GM19324 (cell line): ENCODE measurements around the gene PMEPA1.

Experiments used
- ATAC-seq: cut with Tn5 transposase; IDR thresholded peaks from one replicate; pipeline ENCODE4 v1.9.1; 2021; ENCODE audit warnings: mild to moderate bottlenecking, moderate library complexity; ENCODE audit not compliant: unreplicated experiment, low FRiP score

The PMEPA1 gene

DNA sequence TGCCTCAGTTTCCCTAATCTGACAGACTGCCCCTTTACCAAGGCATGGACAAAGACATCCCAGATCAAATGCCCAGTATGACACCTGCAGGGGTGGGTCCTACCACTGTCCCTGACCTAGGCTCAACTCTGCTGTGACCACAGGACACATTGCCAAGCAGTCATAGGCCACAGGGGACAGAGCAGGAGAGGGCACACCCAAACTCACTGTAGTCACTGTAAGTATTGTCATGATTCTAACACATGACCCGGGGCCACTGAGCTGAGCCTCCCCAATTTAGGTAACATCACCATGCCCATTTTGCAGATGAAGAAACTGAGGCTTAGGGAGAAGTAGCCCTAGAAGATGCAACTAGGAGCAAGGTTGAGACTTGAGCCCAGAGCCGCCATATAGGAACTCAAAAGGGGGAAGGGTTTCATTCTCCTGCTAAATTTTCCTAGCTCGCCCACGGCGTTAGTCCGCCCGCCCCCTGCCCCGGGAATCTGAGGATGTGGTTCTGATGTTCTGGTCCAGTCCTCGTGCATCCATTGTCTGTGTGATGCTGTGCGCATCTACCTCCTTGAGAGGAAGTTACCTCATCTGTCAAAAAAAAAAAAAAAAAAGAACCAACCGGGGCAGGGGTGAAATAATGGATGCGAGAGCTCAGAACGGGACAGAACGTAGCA lies 44.8 kb downstream of the PMEPA1 start:
- ATAC-seq = no peak

DNA sequence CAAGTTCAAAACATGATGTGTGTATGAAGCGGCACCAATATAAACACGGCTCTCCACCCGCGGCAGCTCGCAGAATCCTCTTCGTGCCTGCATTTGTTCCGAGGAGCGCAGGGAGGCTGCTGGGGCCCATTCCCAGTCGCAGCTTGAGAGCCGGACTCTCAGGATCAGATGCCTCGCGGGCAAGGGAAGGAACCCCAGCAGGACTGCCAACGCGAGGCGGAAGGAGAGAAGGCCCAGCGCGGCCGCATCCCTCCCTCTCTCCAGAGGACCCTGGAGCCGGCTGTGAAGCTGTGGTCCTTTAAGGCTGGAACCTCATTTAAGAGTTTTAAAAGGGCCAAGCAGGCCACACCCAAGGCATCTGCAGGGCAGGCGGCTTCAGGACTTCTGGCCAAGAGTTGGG lies 45.3 kb downstream of the PMEPA1 start:
- ATAC-seq = no peak

DNA sequence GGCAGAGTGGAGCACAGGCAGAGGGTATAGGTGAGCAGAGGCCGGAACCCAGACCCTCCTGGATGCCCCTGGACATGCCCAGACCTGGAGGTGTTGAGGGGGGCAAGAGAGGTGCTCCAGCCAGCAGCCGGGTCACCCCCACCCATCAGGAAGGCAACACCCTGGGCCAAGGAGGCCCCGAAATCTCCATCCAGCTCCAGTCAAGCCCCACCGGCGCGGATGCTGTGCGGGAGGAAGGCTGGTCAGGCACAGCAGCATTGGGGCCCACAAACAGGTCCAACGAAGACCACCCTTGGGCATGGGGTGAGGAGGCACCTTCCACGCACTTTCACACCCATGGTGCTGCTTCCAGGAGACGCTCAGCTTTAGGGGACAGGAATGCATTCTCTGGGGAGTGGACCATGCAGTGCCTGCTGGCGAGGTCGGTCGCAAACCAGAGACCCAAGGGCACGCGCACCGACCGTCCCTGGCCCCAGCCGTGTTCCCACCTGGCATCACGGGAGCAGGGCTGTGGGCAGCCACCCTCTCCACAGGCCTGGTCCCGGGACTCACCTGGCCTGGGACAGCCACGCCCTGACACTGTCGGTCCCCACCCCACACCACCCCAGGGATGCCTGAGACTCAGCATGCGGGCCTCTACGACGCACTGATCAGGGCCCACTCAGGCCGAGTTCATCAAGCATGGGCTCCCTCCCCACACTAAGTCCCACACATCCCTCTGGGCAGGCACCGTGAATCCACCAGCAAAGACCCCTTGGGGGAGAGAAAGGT lies 45.9 kb downstream of the PMEPA1 start:
- ATAC-seq = no peak

DNA sequence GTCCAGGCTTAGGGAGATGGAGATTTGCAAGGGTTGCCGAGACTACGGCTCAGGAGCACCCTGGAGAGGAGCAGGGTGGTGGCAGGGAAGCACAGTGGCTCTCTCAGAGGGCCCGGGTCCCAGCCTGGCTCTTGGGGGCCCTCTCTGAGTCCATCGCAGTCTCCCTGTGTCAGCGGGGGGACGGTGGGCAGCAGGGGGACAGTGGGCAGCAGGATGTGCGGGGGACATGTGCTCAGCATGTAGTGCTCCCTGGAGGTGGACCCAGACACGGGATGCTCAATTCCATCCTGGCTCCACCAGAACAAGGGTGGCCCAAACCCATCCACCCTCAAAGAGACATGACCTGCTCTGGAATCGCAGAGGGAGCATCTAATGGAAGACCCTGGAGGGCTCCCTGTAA lies 46.6 kb downstream of the PMEPA1 start:
- no peak for ATAC-seq

DNA sequence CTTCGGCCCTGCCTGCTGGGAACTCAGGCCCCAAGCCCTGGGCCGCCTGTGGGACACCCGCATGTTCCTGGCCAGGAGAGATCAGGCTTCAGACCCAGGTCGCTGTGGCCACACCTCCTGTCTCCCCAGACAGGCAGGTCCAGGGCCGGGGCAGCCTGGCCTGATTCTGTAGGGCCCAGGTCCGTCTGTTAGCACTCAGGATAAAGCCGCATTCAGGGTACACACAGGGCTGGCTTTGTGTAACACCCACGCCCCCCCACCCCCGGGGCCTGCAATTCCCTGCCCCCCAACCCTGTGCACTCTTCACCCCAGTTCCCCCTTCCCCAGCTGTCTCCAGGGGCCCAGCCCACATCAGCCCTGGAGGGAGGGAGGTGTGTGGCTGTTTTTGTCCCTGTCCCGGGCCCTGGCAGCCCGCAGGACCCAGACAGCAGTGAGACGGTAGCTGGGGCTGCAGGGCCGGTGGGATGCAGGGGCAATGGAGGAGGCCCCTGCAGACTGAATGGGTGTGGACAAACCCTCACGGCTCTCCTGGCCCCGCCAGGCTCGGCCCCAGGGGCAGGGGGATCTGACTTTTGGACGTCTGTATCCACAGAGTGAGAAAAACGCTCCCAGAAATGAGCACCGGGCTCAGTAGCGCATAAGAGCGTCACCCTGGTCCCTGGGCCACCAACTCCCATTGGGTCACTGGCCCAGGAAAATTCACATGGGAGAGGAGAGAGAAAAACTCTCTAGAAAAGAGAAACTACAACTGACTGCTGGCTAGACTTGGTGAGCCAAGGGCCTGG lies 47.2 kb downstream of the PMEPA1 start:
- ATAC-seq = no peak

DNA sequence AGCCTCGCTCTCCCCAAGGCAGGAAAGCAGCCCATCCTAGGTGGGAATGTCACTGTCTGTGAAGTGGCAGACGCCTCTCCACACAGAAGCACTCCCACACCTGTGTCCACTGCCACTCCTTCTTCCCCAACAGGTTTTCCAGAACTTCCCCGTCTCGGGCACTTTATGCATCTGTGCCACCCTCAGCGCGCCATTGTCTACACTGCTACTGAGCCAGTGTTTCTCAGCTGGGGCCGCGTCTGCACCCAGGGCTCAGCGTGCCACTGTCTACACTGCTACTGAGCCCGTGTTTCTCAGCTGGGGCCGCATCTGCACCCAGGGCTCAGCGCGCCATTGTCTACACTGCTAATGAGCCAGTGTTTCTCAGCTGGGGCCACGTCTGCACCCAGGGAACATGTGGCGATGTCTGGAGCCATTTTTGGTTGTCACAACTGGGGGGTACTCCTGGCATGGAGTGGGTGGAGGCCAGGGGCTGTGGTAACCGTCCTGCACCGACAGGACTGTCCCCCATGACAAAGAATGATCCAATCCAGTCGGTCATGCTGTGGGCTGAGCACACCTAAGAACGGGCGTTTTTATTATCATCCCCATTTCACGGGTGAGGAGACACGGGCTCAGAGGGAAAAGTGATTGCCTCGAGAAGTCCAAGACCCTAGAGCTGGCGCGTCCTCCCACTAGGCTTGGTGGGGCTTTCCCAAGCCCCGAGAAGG lies 47.9 kb downstream of the PMEPA1 start:
- no peak for ATAC-seq

DNA sequence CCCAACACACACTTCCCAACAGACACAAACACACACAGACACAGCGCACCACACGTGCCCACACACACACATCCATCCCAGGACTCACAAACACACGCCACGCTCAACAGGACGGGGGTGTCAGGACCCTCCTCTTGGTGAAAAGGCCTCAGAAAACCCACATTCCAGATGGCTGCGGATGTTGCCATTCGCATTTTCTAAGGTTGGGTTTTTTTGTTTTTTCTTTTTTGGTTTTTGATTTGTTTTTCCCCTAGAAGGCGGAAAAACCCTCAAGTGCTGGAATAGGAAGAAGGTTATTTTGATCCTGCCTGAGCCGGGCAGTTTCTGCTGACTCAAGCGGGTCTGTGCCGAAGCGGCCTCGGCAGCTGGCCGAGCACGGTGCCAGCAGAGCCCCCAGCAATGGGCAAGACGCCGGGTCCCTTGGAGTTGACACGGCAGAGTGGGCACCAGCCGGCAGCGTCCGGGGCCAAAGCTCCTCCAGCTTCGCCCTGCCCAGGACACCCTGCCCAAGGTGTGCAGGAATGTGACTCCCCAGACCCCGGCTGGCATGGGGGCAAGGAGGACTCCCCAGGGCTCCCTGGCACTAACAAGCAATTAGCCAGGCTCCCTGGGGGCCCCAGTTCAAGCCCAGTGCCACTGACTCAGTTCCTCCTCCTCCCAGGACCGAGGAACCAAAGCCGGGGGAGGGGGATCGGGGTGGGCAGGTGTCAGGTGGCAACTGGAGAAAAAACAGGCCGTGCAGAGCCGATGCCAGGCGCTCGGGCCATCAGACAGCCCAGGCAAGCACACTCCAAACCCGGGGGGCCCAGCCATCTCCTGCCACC lies 48.7 kb downstream of the PMEPA1 start:
- no peak for ATAC-seq

DNA sequence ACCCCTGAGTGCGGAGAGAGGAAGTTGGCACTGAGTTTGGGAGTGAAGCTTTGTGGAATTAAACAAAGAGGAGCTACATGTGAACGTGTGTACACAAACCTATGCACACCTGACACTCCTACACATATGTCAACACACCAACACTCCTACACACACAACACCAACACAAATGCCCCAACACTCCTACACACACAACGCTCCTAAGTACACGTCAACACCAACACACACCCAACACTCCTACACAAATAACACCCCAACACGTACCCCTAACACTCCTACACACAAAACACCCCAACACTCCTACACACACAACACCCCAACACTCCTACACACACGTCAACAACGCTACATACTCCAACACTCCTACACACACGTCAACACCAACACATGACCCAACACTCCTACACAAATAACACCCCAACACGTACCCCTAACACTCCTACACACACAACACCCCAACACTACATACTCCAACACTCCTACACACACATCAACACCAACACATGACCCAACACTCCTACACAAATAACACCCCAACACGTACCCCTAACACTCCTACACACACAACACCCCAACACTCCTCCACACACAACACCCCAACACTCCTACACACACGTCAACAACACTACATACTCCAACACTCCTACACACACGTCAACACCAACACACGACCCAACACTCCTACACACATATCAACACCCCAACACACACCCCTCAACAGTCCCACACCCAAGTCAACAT lies 49.5 kb downstream of the PMEPA1 start:
- ATAC-seq = no peak

DNA sequence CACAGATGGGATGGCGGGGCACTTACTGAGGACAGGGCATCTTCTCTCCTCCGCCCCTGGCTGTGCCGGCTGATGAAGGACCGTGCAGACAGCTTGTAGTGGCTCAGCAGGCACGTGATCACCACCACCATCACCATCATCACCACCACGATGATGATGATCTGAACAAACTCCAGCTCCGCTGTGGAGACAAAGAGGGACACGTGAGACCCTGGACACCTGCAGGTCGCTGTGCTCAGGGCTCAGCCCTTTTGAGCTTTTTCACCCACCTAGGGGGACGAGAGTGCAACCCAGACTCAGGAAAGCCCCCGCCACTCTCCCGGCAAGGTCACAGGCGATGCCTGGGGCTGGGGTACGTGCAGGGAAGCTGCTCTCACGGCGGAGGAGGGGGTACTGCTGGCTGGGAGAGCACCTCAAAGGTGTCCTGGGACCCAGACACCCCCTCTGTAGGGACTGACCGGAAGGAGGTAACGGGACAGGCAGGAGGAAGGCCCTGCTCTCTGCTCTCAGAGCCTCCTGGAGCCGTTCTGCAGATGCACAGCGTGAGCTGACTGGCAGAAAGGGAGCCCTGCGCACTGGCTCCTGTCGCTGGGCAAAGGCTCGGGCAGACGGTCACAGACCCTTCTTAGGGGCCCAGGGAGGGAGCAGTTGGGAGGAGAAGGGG lies 50.2 kb downstream of the PMEPA1 start:
- no peak for ATAC-seq

DNA sequence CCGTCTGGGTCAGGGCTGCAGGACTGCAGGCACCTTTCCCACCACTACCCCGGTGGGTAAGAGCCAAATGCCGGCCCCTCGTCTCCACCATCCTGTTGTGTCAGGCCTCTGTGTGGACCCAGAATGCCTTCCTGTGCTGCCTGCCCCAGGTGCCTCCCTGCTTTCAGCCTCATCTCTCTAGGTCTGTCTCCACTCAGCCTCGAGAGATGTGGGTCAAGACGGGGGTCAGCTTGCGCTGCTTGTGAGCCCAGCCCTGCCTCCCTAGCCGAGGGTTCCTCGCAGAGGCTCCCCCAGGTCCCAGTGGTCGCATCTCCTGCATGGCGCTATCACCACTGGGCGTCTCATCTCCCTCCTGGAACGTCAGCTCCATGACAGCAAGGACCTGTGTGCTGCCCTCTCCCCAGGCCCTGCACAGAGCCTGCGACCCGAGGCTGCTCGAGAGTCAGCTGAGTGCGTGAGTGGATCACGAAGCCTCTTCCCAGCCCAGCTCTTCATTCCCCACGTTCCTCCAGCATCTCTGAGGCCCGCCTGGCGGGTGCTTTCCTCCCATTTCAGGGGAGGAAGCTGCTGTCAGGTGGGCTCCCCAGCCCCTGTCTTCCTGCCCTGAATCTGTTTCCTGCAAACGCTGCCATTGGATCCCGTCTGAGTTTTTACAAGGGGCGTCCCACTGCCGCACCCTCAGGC lies 50.8 kb downstream of the PMEPA1 start:
- ATAC-seq = no peak

DNA sequence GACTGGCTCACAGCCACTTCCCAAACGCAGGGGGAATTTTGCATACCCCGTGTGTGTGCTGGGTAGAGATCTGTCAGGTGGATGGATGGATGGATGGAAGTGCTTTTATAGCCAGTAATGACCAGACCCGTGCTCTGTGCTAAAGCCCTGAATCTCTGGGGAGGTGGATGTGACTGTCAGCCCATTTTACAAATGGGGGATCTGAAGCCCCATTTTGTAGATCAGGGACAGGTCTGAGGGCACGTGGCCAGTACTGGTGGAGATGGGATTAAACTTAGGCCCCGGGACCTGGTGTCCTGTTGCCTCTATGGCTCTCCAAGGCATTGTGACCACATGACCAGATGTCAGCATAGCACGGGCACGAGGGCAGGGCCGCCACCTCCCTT lies 51.4 kb downstream of the PMEPA1 start:
- no peak for ATAC-seq

DNA sequence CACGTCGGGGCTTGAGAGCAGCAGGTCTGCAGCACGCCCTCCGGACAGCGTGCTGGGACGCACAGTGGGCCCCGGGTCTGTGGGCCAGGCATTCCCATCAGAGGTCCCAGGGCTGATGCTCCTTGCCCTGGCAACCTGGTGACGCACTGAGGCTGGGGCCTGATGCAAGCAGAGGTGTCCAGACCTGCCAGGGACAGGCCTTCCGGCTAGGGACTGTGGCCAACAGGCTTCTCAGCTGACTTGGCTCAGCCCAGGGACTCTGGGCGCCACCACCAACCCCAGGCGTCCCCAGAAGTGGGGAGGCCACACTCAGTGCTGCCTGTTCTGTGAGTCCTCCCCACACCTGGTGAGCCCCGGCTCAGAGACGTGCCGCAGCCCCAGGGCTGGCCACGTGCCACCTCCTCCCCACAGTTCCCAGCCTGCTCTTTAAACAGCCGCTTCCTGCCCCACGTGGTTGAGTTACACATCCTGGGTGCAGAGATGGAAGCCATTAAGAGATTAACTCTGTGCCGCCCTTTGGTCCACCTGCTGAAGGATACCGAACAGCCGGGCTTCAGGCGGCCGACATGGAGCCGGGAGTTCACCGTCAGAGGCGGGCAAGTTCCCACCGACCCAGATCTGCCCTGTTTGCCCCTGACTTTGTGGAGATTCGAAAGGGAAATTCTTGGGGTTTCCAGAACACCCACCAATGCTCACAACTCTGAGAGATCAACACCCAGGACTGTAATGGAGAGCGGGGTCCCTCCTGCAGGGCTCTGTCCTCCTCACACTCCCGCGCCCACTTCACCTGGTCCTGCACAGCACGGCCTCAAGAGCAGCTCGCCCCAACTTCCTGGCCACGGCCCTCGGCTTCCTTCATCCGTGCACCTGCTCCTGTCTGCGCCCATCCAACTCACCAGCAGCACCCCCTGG lies 52.0 kb downstream of the PMEPA1 start:
- ATAC-seq = no peak

DNA sequence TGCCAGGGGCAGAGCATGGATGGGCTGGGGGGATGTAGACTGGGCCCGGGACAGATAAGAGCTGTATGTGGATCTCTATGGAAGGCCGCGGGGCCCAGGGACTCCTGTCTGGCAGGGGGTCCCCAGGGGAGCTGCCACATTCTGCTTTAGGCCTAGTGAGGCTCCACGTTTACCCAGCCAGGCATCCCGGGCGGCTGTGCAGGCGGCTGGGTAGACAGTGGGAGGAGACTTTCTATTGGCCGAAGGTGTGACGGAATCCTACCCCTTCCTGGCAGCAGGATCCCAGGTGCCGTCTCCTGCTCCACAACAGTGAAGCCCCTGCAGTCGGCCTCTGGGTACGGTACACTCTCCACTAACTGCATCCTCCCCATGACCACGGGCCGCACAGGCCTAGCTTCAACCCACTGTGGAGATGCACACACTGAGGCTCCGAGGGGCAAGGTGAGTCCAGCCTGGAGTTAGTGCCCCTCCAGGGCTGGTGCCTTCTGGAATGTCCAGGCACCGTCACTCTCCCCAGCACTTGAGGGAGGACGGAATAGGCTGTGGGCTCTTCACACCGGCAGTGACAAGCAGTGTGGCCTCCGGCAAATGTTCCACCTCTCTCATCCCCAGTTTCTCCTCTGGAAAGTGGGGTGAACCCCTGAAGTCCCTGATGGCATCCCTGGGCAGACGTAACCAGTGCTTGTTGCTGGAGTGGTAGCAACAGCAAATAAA lies 52.8 kb downstream of the PMEPA1 start:
- no peak for ATAC-seq

DNA sequence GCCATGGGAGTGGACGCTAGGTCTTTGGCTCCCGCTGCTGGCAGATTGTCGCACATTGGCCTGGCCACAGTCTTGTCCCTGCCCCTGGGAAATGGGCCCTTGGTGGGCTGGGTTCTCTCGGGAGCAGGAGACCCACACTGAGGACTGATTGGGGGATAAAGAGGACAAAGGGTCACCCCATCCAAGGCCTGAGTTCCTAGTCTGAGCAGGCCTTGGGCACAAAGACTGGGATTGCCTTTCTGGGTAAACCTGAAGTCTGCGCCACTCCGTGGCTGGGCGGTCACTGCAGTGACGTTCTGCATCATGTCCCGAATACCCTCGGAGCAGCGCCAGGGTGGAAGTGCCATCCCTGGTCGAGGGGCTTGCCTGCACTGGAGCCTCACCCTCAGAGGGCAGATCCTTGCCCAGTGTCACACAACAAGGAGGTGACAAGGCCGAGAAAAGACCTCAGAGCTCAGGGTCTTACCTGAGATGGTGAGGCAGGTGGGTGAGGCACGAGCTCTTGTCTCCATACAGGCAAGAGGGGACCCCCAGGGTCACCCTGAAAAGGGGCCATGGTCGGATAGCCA lies 53.5 kb downstream of the PMEPA1 start:
- ATAC-seq = no peak

DNA sequence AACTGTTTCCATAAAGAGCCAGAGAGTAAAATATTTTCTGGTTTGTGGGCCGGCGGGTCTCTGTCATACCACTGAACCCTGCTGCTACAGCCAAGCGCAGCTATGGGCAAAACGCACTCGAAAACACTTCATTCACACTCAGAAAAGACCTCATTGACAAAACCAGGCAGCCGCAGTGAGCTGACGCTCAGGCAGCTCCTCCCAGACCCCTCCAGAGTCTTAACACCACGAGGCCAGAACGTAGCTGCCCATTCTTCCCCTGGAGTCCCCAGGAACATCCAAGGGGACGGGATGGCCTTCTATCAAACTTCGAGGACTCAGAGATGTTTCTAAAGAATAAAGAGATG lies 54.0 kb downstream of the PMEPA1 start:
- ATAC-seq = no peak

DNA sequence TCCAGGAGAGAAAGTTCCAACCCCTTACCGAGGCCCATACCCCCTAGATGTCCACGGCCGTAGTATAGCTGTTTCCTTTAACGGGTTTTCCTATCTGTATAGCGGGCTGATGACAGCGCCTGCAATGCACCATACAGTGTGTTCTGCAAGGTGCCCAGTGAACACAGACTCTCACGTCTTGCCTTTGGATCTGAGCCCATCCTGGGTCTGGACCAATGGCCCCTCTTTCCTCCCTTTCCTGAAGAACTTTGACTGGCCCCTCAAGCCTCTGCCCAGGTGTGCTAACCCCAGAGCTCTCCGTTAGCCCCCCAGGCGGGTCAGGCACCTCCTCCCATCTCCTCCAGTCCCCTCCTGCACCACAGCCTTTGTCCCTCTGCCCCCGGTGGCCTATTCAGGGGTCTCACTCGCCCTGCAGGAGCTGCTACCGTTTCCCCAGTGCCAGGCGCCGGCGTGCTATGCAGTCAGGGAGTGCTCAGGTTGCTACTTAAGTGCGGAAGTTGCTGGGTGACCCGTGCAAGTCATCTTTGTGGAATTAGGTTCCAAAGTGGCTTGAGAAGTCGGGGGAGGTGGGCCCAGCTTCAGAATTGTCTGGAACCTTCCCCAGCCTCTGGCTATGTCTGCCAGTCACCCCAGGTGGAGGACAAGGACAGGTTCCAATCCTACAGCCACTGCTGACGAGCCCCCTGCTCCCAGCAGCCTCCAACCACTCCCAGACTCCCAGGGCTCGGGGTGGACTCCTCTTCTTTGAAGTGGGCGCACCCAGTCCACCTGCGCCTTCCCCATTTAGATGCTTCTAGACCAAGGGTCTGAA lies 54.6 kb downstream of the PMEPA1 start:
- no peak for ATAC-seq
